ENCODE measurements around the gene HCRTR2. TPM values are rescaled to one million over a fixed set of nuclear protein-coding genes. Genes with fewer than 3 reads are reported as not detected.

Gene HCRTR2
- total RNA-seq, result not detected

DNA sequence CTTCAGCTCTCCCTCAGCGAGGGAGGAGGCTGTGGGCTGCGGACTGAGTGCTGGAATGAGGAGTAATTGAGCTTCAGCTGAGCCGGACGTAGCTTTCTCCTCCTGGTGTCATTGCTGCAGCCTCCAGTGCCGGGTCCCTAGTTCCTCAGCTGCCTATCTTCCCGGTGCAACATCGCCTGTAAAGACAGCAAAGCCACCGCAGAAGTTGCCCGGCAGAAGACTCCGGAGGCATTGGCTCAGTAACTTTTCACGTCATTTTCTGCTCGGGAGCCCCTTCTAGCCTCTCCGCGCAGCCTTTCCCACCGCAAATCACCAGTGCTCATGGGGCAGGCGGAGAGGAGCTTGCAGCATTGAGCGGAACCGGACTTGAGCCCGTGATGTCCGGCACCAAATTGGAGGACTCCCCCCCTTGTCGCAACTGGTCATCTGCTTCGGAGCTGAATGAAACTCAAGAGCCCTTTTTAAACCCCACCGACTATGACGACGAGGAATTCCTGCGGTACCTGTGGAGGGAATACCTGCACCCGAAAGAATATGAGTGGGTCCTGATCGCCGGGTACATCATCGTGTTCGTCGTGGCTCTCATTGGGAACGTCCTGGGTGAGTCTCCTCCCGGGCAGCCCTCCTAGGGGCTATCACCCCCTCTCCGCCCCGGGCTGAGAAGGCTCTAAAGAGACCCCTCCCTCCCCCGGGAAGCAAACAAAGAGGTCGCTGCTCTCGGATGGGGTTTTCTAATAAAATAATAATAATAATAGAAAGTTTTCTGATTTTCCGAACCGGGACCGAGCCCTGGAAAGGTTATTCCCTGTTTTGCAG, at the start of gene HCRTR2:
Gene HCRTR2 (plus strand): TSS at position 305 of the 816 bp plus-strand sequence. CDS start 73 bp downstream, at position 378.
- H3K4me1 ChIP-seq, result no peaks in the 10 kb centered on the region
- no peaks in the 10 kb centered on the region for H3K9me3 ChIP-seq
- TF ChIP-seq, protein P1, sequence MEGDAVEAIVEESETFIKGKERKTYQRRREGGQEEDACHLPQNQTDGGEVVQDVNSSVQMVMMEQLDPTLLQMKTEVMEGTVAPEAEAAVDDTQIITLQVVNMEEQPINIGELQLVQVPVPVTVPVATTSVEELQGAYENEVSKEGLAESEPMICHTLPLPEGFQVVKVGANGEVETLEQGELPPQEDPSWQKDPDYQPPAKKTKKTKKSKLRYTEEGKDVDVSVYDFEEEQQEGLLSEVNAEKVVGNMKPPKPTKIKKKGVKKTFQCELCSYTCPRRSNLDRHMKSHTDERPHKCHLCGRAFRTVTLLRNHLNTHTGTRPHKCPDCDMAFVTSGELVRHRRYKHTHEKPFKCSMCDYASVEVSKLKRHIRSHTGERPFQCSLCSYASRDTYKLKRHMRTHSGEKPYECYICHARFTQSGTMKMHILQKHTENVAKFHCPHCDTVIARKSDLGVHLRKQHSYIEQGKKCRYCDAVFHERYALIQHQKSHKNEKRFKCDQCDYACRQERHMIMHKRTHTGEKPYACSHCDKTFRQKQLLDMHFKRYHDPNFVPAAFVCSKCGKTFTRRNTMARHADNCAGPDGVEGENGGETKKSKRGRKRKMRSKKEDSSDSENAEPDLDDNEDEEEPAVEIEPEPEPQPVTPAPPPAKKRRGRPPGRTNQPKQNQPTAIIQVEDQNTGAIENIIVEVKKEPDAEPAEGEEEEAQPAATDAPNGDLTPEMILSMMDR (IDR thresholded peaks at IDR 0.05), result no peak
- H3K9ac ChIP-seq (ENCODE audit: low read depth in 2 of 2, low read length in 2 of 2), result no peak within 1 kb of the TSS
- no peaks in the 10 kb centered on the region for H3K27me3 ChIP-seq
- no peak within 1 kb of the TSS for H3K27ac ChIP-seq
- no peak within 1 kb of the TSS for H3K4me3 ChIP-seq
- no peak for DNase-seq
- H3K36me3 ChIP-seq, result no peaks in the 10 kb centered on the region
- intact Hi-C loops (cut with DNase I), result no loop called here

DNA sequence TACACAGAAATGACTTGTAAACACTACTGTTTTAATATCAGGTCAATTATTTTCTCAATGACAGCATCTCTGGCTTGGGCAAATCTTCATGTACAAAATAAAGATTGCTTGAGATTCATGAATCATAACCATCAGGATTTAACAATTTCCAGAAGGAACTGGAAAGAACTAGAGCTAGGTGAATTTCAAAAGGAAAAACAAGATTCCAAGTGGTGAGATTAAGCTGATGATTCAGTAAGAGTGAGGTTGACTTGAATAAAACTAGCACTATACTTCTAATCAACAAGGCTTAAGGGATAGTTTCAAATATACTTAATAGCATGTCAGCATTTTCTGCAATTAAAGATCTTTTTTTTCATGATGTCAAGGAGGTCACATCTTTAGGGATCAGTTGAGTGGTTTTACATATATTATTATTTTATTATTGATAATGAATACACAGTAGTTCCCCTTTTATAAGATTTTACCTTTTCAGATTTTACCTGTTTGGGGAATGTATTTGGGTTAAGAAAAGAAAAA, 43.5 kb upstream of the HCRTR2 start:
- H3K9ac ChIP-seq (ENCODE audit: low read depth in 2 of 2, low read length in 2 of 2), result no peak overlapping the region
- H3K27ac ChIP-seq, result no peak overlapping the region
- no peaks in the 10 kb centered on the region for H3K4me1 ChIP-seq
- TF ChIP-seq, protein P1 (IDR thresholded peaks at IDR 0.05), result no peak
- no peak for DNase-seq
- no peak overlapping the region for H3K4me3 ChIP-seq
- H3K27me3 ChIP-seq, result no peaks in the 10 kb centered on the region
- no peaks in the 10 kb centered on the region for H3K9me3 ChIP-seq
- no peaks in the 10 kb centered on the region for H3K36me3 ChIP-seq
- intact Hi-C loops (cut with DNase I), result no loop called here

DNA sequence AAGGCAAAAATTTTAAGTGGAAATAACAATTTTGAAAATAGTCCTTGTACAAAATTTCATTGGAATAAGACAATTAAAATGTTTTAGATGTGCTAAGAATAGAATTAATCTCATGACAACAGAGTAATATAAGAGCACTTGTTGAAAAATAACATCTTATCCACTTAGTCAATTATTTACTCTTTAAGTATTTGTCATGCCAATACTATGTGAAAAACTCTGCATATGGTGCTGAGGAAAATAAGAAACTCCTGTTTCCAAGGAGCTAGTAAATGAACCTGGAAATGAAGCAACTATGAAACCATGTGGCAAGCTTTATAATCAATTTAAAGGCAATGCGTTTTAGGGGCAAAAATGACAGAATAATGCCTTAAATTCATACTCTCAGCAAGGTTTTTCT, 42.7 kb upstream of the HCRTR2 start:
- intact Hi-C loops (cut with DNase I), result no loop called here
- no peak overlapping the region for H3K4me3 ChIP-seq
- H3K4me1 ChIP-seq, result no peaks in the 10 kb centered on the region
- TF ChIP-seq, protein P1 (IDR thresholded peaks at IDR 0.05), result no peak
- no peak for DNase-seq
- H3K27me3 ChIP-seq, result no peaks in the 10 kb centered on the region
- no peak overlapping the region for H3K9ac ChIP-seq (ENCODE audit: low read depth in 2 of 2, low read length in 2 of 2)
- H3K9me3 ChIP-seq, result no peaks in the 10 kb centered on the region
- no peaks in the 10 kb centered on the region for H3K36me3 ChIP-seq
- H3K27ac ChIP-seq, result no peak overlapping the region

DNA sequence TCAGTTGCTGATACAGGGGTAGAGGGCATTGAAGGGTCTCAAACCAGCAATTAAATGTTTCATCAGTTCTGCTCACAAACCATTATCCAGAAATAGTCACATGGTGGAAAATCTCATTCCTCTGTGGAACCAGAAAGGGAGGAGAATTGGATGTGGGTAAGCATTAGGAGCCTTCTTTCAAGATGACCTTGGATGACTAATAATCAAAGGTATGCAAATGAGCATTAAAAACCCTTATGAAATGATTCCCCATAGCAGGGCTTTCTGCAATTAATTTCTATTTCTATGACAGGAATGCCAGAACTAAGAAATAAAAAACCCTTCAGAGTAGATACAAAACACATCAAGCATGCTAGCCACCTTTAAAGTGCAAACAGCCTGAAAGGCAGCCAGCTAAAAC, 37.4 kb upstream of the HCRTR2 start:
- Histone ChIP-seq H3K4me3 (no peak overlapping the region), H3K27me3 (no peaks in the 10 kb centered on the region), H3K27ac (no peak overlapping the region), H3K36me3 (no peaks in the 10 kb centered on the region), H3K9ac (ENCODE audit: low read depth in 2 of 2, low read length in 2 of 2) (no peak overlapping the region), H3K9me3 (no peaks in the 10 kb centered on the region), H3K4me1 (no peaks in the 10 kb centered on the region)
- intact Hi-C loops (cut with DNase I), result no loop called here
- TF ChIP-seq, protein P1 (IDR thresholded peaks at IDR 0.05), result no peak
- no peak for DNase-seq

DNA sequence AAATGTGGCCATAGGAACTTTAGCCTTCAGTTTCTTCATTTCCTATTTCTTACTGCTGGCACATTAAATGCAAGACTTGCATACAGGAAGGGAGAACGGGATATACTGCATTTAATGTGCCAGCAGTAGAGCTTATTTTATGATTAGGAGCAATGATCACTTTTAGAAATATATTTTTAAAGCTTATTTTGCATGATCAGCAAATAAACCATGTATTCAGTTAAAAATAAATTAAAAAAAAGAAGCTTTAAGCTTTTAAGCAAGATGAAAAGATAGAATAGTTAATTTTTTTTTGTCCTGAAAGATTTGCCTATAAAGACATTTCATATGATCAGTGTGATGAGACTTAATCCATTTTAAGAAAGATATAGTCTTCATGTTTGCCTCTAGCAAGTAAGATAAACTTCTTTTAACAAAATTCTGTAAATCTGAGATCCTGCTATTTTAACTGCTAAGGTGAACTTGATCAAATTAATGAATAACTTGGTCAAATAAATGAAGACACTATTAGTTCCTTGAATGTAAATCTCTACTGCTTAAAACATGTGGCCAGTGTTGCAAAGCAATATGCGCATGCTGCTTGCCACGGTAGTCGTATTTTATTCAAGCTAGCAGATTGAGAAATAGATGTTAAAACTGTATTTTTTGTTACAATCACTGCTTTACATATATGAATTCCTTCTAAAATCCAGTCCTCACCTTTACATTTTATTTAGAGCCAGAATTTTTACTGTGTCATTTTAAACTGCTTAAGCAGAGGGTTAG, 36.2 kb upstream of the HCRTR2 start:
- intact Hi-C loops (cut with DNase I), result no loop called here
- H3K9me3 ChIP-seq, result no peaks in the 10 kb centered on the region
- TF ChIP-seq, protein P1 (IDR thresholded peaks at IDR 0.05), result no peak
- no peak overlapping the region for H3K9ac ChIP-seq (ENCODE audit: low read depth in 2 of 2, low read length in 2 of 2)
- H3K36me3 ChIP-seq, result no peaks in the 10 kb centered on the region
- H3K27ac ChIP-seq, result no peak overlapping the region
- no peak overlapping the region for H3K4me3 ChIP-seq
- H3K27me3 ChIP-seq, result no peaks in the 10 kb centered on the region
- no peaks in the 10 kb centered on the region for H3K4me1 ChIP-seq
- no peak for DNase-seq
